ENCODE measurements around the gene RIOK1.

GRCh38 chr6:7389162-7389450 is 502 bp upstream of the RIOK1 start:
- TF ChIP-seq POLR2AphosphoS5 (IDR thresholded peaks at IDR 0.05) (no peak), CTCF (IDR thresholded peaks at IDR 0.05) (no peak)
